Measurements from ENCODE around the gene HECA. TPM values are rescaled to one million over a fixed set of nuclear protein-coding genes. Genes with fewer than 3 reads are reported as not detected.

The HECA gene
- total and polyA plus RNA-seq, 2 experiments from 2014 or later = 8.9 to 27.8 TPM

DNA sequence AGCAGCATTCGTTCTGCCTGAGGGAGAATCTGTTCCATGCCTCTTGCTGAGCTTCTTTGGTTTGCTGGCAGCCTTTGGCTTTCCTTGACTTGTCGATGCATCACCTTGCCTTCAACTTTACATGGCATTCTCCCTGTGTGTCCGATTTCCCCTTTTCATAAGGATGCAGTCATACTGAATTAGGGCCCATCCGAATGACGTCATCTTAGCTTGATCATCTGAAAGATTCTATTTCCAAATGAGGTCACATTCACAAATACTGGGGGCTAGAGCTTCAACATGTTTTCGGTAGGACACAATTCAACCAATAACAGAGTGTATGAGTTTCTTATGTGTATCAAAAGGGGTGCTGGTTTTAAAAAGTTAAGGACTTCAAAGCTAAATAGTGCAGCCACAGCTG is 27.8 kb upstream of the HECA start:
- TF ChIP-seq EZH2 (IDR thresholded peaks at IDR 0.05; ENCODE audit: borderline replicate concordance) (no peak), EZH2phosphoT487 (IDR thresholded peaks at IDR 0.05; ENCODE audit: low read depth, severe bottlenecking, unreplicated experiment) (no peak)
- TF ChIP-seq, protein P1, sequence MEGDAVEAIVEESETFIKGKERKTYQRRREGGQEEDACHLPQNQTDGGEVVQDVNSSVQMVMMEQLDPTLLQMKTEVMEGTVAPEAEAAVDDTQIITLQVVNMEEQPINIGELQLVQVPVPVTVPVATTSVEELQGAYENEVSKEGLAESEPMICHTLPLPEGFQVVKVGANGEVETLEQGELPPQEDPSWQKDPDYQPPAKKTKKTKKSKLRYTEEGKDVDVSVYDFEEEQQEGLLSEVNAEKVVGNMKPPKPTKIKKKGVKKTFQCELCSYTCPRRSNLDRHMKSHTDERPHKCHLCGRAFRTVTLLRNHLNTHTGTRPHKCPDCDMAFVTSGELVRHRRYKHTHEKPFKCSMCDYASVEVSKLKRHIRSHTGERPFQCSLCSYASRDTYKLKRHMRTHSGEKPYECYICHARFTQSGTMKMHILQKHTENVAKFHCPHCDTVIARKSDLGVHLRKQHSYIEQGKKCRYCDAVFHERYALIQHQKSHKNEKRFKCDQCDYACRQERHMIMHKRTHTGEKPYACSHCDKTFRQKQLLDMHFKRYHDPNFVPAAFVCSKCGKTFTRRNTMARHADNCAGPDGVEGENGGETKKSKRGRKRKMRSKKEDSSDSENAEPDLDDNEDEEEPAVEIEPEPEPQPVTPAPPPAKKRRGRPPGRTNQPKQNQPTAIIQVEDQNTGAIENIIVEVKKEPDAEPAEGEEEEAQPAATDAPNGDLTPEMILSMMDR (IDR thresholded peaks at IDR 0.05; ENCODE audit: poor library complexity) = no peak
- no peak for DNase-seq (ENCODE audit: low spot score)
- Histone ChIP-seq H3K27ac (no peak overlapping the region), H3K36me3 (replicated peaks; ENCODE audit: insufficient read depth, low read depth) (no peaks in the 10 kb centered on the region), H3K27me3 (no peaks in the 10 kb centered on the region), H2AFZ (no peak overlapping the region), H3K9me2 (replicated peaks; ENCODE audit: insufficient read depth) (no peaks in the 10 kb centered on the region), H3K9me3 (ENCODE audit: low read depth) (no peaks in the 10 kb centered on the region), H3K4me2 (no peak overlapping the region), H3K4me1 (ENCODE audit: insufficient read depth) (no peaks in the 10 kb centered on the region), H3K4me3 (no peak overlapping the region), H3K79me2 (no peaks in the 10 kb centered on the region), H4K20me1 (ENCODE audit: insufficient read depth, poor library complexity, severe bottlenecking) (no peaks in the 10 kb centered on the region)
- 94% methylated on average over 6 of the region's 6 CpGs for WGBS (ENCODE audit: low lambda C conversion rate, missing lambda C conversion rate)

DNA sequence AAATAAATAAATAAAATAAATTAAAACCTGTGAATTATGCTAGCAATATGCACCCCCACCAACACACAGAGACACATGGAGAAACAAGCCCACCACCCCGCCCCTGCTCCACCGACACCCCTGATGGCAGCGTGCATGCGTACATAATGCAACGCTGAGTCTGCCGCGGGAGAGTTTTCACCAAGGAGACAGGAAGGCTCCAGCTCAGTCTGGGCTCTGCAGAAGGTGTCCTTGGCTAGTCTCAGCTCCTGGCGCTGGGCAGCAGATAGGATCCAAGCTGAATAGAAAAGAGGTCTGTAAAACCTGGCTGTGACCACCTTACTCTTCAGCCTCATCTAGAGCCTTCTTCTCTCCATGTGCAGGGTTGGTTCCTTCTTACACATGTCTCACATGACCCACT is 26.5 kb upstream of the HECA start:
- H3K36me3 ChIP-seq (replicated peaks; ENCODE audit: insufficient read depth, low read depth) = no peaks in the 10 kb centered on the region

DNA sequence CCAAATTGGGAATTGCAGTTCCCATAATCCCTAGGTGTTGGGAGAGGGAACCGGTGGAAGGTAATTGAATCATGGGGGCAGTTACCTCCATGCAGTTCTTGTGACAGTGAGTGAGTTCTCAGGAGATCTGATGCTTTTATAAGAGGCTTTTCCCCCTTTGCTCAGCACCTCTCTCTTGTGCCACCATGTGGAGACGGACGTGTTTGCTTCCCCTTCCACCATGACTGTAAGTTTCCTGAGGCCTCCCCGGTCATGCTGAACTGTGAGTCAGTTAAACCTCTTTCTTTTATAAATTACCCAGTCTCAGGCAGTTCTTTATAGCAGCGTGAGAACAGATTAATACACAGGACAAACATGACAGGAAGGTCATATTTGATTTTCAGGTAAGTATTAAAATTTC is 25.3 kb upstream of the HECA start:
- TF ChIP-seq, protein P1 (IDR thresholded peaks at IDR 0.05; ENCODE audit: poor library complexity) = peak; percentile 33
- no peak for TF ChIP-seq EZH2 (IDR thresholded peaks at IDR 0.05; ENCODE audit: borderline replicate concordance)
- Histone ChIP-seq H3K79me2 (no peaks in the 10 kb centered on the region), H3K4me1 (ENCODE audit: insufficient read depth) (no peaks in the 10 kb centered on the region), H3K27ac (no peak overlapping the region), H4K20me1 (ENCODE audit: insufficient read depth, poor library complexity, severe bottlenecking) (no peaks in the 10 kb centered on the region), H2AFZ (no peak overlapping the region), H3K27me3 (no peaks in the 10 kb centered on the region), H3K36me3 (replicated peaks; ENCODE audit: insufficient read depth, low read depth) (no peaks in the 10 kb centered on the region), H3K4me2 (no peak overlapping the region), H3K9me3 (ENCODE audit: low read depth) (no peaks in the 10 kb centered on the region), H3K9me2 (replicated peaks; ENCODE audit: insufficient read depth) (no peaks in the 10 kb centered on the region), H3K4me3 (no peak overlapping the region)
- 47% methylated on average over 5 of the region's 5 CpGs for WGBS (ENCODE audit: low lambda C conversion rate, missing lambda C conversion rate)
- DNase-seq (ENCODE audit: low spot score) = peak; percentile 41

More for the DNA sequence above, 26.5 kb upstream of the HECA start:
- DNase-seq (ENCODE audit: low spot score) = no peak
- Histone ChIP-seq H4K20me1 (ENCODE audit: insufficient read depth, poor library complexity, severe bottlenecking) (no peaks in the 10 kb centered on the region), H3K4me3 (no peak overlapping the region), H3K9me3 (ENCODE audit: low read depth) (no peaks in the 10 kb centered on the region), H3K27me3 (no peaks in the 10 kb centered on the region), H3K9me2 (replicated peaks; ENCODE audit: insufficient read depth) (no peaks in the 10 kb centered on the region), H3K4me2 (no peak overlapping the region), H2AFZ (no peak overlapping the region), H3K79me2 (no peaks in the 10 kb centered on the region), H3K4me1 (ENCODE audit: insufficient read depth) (no peaks in the 10 kb centered on the region), H3K27ac (no peak overlapping the region)
- 90% methylated on average over 8 of the region's 8 CpGs for WGBS (ENCODE audit: low lambda C conversion rate, missing lambda C conversion rate)
- no peak for TF ChIP-seq EZH2 (IDR thresholded peaks at IDR 0.05; ENCODE audit: borderline replicate concordance)
- TF ChIP-seq, protein P1 (IDR thresholded peaks at IDR 0.05; ENCODE audit: poor library complexity) = no peak
- TF ChIP-seq EZH2phosphoT487 (IDR thresholded peaks at IDR 0.05; ENCODE audit: low read depth, severe bottlenecking, unreplicated experiment) = no peak

DNA sequence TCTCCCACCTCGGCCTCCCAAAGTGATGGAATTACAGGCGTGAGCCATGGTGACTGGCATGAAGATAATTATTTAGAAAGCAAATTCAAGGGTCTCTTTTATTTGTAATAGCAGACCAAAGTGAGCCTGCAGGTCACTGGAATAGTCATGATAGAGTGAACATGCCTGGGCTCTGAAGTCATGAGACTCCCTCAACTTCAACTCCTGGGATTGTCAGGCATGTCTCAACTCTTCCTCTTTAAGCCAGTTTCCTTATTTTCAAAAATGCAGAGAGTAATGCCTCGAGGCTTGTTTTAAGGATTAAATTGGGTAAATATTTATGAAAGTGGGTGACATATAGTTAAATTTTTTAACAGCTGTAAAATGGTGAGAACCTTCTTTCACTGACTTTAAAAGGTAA is 22.7 kb upstream of the HECA start:
- Histone ChIP-seq H3K9me2 (replicated peaks; ENCODE audit: insufficient read depth) (no peaks in the 10 kb centered on the region), H2AFZ (no peak overlapping the region), H3K4me2 (no peak overlapping the region), H3K4me1 (ENCODE audit: insufficient read depth) (no peaks in the 10 kb centered on the region), H3K79me2 (no peaks in the 10 kb centered on the region), H3K9me3 (ENCODE audit: low read depth) (no peaks in the 10 kb centered on the region), H3K4me3 (no peak overlapping the region), H3K27me3 (no peaks in the 10 kb centered on the region), H4K20me1 (ENCODE audit: insufficient read depth, poor library complexity, severe bottlenecking) (no peaks in the 10 kb centered on the region), H3K36me3 (replicated peaks; ENCODE audit: insufficient read depth, low read depth) (no peaks in the 10 kb centered on the region), H3K27ac (peak overlapping the region; percentile 58)
- TF ChIP-seq EZH2 (IDR thresholded peaks at IDR 0.05; ENCODE audit: borderline replicate concordance) = no peak
- no peak for TF ChIP-seq EZH2phosphoT487 (IDR thresholded peaks at IDR 0.05; ENCODE audit: low read depth, severe bottlenecking, unreplicated experiment)
- TF ChIP-seq, protein P1 (IDR thresholded peaks at IDR 0.05; ENCODE audit: poor library complexity) = no peak
- DNase-seq (ENCODE audit: low spot score) = no peak
- WGBS (ENCODE audit: low lambda C conversion rate, missing lambda C conversion rate) = 75% methylated on average over 3 of the region's 3 CpGs

Measured in hepatocyte (in vitro differentiated cells).